ENCODE measurements around the gene CACYBP. TPM values are rescaled to one million over a fixed set of nuclear protein-coding genes. Genes with fewer than 3 reads are reported as not detected.
A peak's percentile ranks its signal among the peaks of the same experiment; 100 is the strongest.

The CACYBP gene
- total RNA-seq, 1 experiment from 2014 or later = 137 TPM

- no peak overlapping the region for H3K4me3 ChIP-seq (ENCODE audit: low read depth in 2 of 2, low read length in 2 of 2)
- in situ Hi-C loops (cut with HindIII; ENCODE audit: low pct_unique_long_range_greater_than_20kb, low sequenced_read_pairs) (no loop called here), intact Hi-C loops (cut with micrococcal nuclease; ENCODE audit: unreplicated experiment) (no loop called here)
- TF ChIP-seq SIN3A (IDR thresholded peaks at IDR 0.05; ENCODE audit: borderline replicate concordance, insufficient read depth, low read depth, low read length) (no peak), TCF7L2 (IDR thresholded peaks at IDR 0.05; ENCODE audit: low read depth, low read length) (no peak), REST (IDR thresholded peaks at IDR 0.05; ENCODE audit: insufficient read depth in 1 of 2, low read depth in 2 of 2, low read length in 1 of 2) (no peak), POLR2AphosphoS5 (IDR thresholded peaks at IDR 0.05; ENCODE audit: low read depth, low read length) (no peak)
- TF ChIP-seq, protein P1, sequence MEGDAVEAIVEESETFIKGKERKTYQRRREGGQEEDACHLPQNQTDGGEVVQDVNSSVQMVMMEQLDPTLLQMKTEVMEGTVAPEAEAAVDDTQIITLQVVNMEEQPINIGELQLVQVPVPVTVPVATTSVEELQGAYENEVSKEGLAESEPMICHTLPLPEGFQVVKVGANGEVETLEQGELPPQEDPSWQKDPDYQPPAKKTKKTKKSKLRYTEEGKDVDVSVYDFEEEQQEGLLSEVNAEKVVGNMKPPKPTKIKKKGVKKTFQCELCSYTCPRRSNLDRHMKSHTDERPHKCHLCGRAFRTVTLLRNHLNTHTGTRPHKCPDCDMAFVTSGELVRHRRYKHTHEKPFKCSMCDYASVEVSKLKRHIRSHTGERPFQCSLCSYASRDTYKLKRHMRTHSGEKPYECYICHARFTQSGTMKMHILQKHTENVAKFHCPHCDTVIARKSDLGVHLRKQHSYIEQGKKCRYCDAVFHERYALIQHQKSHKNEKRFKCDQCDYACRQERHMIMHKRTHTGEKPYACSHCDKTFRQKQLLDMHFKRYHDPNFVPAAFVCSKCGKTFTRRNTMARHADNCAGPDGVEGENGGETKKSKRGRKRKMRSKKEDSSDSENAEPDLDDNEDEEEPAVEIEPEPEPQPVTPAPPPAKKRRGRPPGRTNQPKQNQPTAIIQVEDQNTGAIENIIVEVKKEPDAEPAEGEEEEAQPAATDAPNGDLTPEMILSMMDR (IDR thresholded peaks at IDR 0.05) = no peak
- H3K27ac ChIP-seq (ENCODE audit: low read length) = no peak overlapping the region
- no TSS peak for BruUV-seq (replicated peaks)
- ChIA-PET POLR2A (no interaction called here), CTCF (no interaction called here)
- no peak for ATAC-seq
- H3K4me1 ChIP-seq (ENCODE audit: control insufficient read depth, insufficient read depth, low read length) = peaks cover 10% of the 10 kb centered on the region
- peaks cover 4% of the 10 kb centered on the region; the same call in 1 of the 2 replicates for H3K36me3 ChIP-seq (ENCODE audit: control insufficient read depth, insufficient read depth, low read length)
- H3K9me3 ChIP-seq (ENCODE audit: control insufficient read depth, insufficient read depth, low read depth, low read length) = no peaks in the 10 kb centered on the region
- no peak for DNase-seq (ENCODE audit: low read depth, low spot score)
- H3K27me3 ChIP-seq (ENCODE audit: control insufficient read depth, insufficient read depth, low read length) = no peaks in the 10 kb centered on the region
Observed at GRCh38 chr1:174995916-174996315, 3.8 kb upstream of the CACYBP start.

- TF ChIP-seq POLR2AphosphoS5 (IDR thresholded peaks at IDR 0.05; ENCODE audit: low read depth, low read length) = no peak
- in situ Hi-C loops (cut with HindIII; ENCODE audit: low pct_unique_long_range_greater_than_20kb, low sequenced_read_pairs) (no loop called here), intact Hi-C loops (cut with micrococcal nuclease; ENCODE audit: unreplicated experiment) (no loop called here)
- no peaks in the 10 kb centered on the region for H3K9me3 ChIP-seq (ENCODE audit: control insufficient read depth, insufficient read depth, low read depth, low read length)
- CTCF ChIA-PET = no interaction called here
- ATAC-seq (no peak), DNase-seq (ENCODE audit: low read depth, low spot score) (no peak)
- peaks cover 12% of the 10 kb centered on the region for H3K4me1 ChIP-seq (ENCODE audit: control insufficient read depth, insufficient read depth, low read length)
- H3K36me3 ChIP-seq (ENCODE audit: control insufficient read depth, insufficient read depth, low read length) = peaks cover 4% of the 10 kb centered on the region; the same call in 1 of the 2 replicates
- POLR2A ChIA-PET = no interaction called here
- no TSS peak for BruUV-seq (replicated peaks)
- H3K27me3 ChIP-seq (ENCODE audit: control insufficient read depth, insufficient read depth, low read length) = no peaks in the 10 kb centered on the region
- no peak overlapping the region for H3K4me3 ChIP-seq (ENCODE audit: low read depth in 2 of 2, low read length in 2 of 2)
- H3K27ac ChIP-seq (ENCODE audit: low read length) = peak overlapping the region; percentile 13; the same call in 1 of the 2 replicates
Observed at GRCh38 chr1:174996476-174996875, 3.3 kb upstream of the CACYBP start.

GRCh38 chr1:174997041-174997440 lies 2.7 kb upstream of the CACYBP start:
- Histone ChIP-seq H3K9me3 (ENCODE audit: control insufficient read depth, insufficient read depth, low read depth, low read length) (no peaks in the 10 kb centered on the region), H3K4me3 (ENCODE audit: low read depth in 2 of 2, low read length in 2 of 2) (no peak overlapping the region), H3K36me3 (ENCODE audit: control insufficient read depth, insufficient read depth, low read length) (peaks cover 4% of the 10 kb centered on the region; the same call in 1 of the 2 replicates), H3K27ac (ENCODE audit: low read length) (peak overlapping the region; percentile 54; the same call in 1 of the 2 replicates), H3K4me1 (ENCODE audit: control insufficient read depth, insufficient read depth, low read length) (peaks cover 14% of the 10 kb centered on the region), H3K27me3 (ENCODE audit: control insufficient read depth, insufficient read depth, low read length) (no peaks in the 10 kb centered on the region)
- TF ChIP-seq POLR2AphosphoS5 (IDR thresholded peaks at IDR 0.05; ENCODE audit: low read depth, low read length) (no peak), TCF7L2 (IDR thresholded peaks at IDR 0.05; ENCODE audit: low read depth, low read length) (no peak), REST (IDR thresholded peaks at IDR 0.05; ENCODE audit: insufficient read depth in 1 of 2, low read depth in 2 of 2, low read length in 1 of 2) (no peak), SIN3A (IDR thresholded peaks at IDR 0.05; ENCODE audit: borderline replicate concordance, insufficient read depth, low read depth, low read length) (no peak)
- TF ChIP-seq, protein P1 (IDR thresholded peaks at IDR 0.05) = no peak
- intact Hi-C loops (cut with micrococcal nuclease; ENCODE audit: unreplicated experiment) (no loop called here), in situ Hi-C loops (cut with HindIII; ENCODE audit: low pct_unique_long_range_greater_than_20kb, low sequenced_read_pairs) (no loop called here)
- ATAC-seq (no peak), DNase-seq (ENCODE audit: low read depth, low spot score) (no peak)
- ChIA-PET POLR2A (no interaction called here), CTCF (no interaction called here)
- no TSS peak for BruUV-seq (replicated peaks)

Measured in Panc1 (cell line).